HG02938 (cell line): ENCODE results near the gene NETO2.
A peak's percentile ranks its signal among the peaks of the same experiment; 100 is the strongest.
"Not testable (repeated sequence)": the region's sequence is repeated elsewhere in the genome, so short reads cannot be mapped to it uniquely, and the experiment has no call there.

ENCODE experiments used
- ATAC-seq: cut with Tn5 transposase; IDR thresholded peaks from one replicate; pipeline ENCODE4 v1.9.1; 2021; ENCODE audit warnings: mild to moderate bottlenecking, moderate library complexity; ENCODE audit not compliant: unreplicated experiment

NETO2 gene, protein sequence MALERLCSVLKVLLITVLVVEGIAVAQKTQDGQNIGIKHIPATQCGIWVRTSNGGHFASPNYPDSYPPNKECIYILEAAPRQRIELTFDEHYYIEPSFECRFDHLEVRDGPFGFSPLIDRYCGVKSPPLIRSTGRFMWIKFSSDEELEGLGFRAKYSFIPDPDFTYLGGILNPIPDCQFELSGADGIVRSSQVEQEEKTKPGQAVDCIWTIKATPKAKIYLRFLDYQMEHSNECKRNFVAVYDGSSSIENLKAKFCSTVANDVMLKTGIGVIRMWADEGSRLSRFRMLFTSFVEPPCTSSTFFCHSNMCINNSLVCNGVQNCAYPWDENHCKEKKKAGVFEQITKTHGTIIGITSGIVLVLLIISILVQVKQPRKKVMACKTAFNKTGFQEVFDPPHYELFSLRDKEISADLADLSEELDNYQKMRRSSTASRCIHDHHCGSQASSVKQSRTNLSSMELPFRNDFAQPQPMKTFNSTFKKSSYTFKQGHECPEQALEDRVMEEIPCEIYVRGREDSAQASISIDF

DNA sequence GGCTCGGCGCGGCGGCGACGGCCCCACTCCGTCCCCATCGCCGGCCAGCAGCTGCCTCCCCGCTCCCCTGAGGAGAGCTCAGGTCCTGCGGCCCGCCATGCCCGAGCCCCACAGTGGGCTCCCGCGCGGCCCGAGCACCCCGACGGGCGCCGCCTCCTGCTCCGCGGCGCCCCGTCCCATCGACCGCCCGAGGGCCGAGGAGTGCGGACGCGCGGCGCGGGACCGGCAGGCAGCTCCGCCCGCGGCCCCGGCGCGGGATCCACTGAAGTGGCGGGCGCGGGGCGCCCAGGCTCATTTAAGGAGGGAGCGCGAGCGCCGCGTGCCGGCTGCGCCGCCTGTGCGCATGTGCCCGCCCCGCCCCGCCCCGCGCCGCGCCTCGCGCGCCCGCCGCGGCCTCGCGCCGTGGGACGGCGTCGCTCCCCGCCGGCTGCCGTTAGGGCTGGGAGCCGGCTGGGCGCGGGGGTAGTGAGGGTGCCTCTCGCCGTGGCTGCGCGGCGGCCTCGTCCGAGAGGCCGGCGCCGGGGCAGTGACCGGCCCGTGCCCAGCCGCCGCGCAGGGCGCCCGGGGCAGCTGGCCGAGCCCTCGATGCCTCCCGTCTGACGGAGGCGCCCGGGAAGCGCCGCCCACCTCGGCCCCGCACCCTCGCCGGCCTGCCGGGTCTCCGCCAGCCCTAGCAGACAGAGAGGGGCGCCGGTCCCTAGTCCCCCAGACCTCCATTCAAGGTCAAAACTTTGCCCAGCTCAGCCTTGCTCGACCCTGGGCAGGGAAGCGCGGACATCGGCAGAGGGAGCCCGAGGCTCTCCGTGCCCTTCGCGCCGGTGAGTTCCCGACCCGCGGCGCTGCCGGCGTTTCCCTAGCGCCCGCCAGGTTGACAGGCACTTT is at the start of gene NETO2:
TSS of gene NETO2 (minus strand) at position 269 of the 882 bp plus-strand sequence. CDS start 333 bp downstream, outside the sequence.
- ATAC-seq, result peak; percentile 51

DNA sequence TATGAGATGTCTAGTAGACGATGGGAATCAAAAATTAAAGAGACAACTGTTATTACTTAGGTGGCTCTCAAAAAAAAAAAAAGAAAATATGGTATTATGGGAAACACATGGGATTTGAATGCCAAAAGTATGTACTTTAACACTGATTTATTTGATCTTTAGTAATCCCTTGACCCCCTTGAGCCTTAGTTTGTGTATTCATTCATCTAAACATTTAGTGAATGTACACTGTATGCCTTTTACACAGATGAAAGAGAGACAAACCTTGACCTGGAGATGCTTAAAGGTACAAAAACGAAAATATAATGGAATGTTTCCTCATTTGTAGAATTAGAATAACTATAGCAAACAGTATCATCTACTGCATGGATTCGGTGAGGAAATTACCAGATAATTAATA is 38.6 kb upstream of the NETO2 start:
- ATAC-seq, result no peak

DNA sequence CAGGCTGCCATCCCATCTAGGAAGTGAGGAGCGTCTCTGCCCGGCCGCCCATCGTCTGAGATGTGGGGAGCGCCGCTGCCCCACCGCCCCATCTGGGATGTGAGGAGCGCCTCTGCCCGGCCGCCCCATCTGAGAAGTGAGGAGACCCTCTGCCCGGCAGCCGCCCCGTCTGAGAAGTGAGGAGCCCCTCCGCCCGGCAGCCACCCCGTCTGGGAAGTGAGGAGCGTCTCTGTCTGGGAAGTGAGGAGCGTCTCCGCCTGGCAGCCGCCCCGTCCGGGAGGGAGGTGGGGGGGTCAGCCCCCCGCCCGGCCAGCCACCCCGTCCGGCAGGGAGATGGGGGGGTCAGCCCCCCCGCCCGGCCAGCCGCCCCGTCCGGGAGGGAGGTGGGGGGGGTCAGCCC is 37.3 kb upstream of the NETO2 start:
- not testable (repeated sequence) for ATAC-seq

DNA sequence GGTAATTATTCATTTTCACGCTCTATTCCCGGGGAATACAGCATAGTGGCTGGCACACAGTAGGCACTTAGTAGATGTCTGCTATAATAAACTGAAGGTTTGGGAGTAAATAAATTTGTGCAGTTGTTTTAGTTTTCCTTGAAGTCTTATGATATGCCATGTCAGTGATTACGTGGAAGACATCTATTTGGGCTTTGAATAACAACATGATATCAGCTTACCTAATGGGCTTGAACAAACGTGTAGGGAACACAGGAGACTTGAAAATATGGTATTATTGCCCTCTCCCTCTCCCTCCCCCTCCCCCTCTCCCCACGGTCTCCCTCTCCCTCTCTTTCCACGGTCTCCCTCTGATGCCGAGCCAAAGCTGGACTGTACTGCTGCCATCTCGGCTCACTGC is 36.3 kb upstream of the NETO2 start:
- no peak for ATAC-seq

DNA sequence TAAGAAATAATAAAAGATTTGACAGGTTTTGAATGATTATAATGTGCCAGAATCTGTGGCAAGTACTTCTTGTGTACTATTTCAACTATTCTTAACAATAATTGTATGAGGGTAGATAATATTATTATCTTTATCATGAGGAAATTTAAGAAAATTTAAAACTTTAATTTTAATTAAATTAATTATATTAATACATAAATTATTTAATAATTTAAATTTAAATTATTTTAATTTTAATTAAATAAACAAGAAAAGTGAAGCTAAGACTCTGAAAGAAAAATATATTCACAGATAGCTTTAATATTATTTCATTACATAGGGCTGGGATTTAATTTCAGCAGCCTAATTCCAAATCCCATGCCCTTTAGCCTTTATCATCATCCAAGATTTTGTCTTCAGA is 31.4 kb upstream of the NETO2 start:
- ATAC-seq, result no peak

DNA sequence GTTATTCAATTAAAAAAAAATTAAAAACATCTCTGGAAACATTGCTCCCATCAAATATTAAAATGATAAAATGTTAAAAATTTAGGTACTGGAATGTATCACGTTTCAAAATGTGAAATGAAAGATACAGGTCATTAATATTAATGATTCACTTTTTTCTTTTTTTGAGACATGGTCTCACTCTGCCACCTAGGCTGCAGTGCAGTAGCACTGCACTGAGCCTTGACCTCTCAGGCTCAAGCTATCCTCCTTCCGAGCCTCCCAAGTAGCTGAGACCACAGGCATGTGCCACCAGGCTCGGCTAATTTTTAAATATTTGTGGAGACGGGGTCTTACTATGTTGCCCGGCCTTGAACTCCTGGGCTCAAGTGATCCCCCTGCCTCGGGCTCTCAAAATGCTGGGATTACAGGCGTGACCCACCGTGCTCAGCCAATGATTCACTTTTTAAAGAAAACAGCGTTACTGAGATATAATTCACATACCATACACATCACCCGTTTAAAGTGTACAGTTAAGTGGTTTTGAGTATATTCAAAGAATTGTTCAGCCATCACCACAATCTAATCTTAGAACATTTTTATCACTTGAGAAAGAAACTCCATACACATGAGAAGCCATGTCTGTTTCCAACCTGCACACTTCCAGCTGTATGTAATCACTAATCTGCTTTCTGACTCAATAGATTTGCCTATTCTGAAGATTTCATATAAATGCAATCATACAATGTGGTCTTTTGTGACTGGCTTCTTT is 19.1 kb upstream of the NETO2 start:
- no peak for ATAC-seq

DNA sequence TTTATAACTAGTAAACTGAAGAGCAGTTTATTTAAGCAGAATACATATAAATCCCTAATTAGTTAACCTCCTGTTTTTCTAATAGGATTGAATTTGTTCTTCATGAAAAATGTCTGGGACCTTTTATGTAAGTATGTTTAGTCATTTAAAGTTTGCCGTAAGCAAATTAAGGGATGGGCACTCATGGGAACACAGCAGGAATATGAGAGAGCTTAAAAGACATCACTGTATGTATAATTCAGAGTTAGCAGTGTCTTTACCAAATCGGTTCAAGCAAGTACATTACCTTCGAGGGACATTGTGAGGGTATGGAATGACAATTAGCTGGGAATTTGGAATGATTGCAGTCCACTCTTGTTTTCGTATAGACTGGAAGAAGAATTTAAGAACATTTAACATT is 17.7 kb upstream of the NETO2 start:
- ATAC-seq, result no peak

DNA sequence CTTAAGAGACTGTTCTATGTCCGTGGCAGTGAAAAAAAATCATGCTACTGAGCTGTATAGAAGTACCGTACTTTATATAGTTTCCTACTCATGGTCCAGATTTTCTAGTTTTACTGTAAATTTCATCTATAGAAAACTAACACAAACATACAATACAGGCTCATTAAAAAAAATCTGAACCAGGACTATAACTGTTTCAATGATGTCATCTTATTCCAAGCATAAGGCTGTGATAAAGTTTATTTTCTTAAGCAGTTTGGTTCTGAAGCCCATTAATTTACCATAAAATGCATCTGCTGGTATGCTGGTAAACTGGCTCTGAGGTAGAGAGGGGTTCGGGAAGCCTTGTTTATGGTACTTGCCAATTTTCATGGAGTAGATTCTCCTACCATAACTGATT is 16.7 kb upstream of the NETO2 start:
- no peak for ATAC-seq

DNA sequence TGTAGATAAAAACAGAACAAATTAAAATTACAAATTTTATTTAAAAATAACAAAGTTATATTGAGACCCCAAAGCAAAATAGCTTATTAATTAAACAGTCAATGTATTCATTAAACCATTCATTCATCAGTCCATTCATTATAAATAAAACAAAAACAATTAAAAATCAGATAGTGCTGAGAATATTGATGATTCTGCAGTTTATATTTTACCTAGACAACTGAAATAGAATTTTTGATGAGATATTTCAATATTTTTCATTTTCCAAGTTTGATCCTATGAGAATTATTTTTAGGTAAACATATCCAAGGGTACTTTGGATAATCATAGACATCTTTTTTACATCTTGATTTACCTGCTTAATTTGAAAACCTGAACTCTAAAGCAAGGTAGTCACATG is 15.2 kb upstream of the NETO2 start:
- ATAC-seq, result no peak

DNA sequence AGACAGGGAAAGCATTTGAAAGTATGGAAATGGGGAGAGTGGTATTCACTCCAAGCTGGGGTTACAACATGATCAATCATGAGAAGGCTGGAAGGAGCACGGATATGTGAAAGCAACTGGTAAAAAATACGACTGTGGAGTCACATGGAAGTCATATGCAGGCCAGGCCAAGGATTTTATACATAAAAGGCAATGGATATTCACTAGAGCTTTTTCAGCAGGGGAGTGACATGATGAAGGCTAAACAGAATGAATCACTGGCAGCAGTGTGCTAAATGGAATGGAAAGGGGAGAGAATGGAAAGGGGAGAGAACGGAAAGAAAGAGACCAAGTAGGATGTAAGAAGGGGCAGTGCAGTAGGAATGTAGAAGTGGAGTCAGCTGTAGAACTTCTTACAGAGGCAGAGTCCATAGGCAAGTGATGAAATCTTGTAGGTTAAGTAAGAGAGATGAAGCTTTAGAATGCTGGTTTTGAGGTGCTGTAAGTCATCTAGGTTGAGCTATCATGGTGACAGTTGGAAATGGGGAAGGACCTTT is 13.0 kb upstream of the NETO2 start:
- ATAC-seq, result no peak

DNA sequence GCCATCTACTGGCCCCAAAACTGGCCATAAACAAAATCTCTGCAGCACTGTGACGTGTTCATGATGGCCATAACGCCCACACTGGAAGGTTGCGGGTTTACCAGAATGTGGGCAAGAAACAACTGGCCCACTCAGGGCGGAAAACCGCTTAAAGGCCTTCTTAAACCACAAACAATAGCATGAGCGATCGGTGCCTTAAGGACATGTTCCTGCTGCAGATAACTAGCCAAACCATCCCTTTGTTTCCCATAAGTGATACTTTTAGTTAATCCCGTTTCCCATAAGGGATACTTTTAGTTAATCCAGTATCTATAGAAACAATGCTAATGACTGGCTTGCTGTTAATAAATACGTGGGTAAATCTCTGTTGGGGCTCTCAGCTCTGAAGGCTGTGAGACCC is 8.8 kb upstream of the NETO2 start:
- not testable (repeated sequence) for ATAC-seq

DNA sequence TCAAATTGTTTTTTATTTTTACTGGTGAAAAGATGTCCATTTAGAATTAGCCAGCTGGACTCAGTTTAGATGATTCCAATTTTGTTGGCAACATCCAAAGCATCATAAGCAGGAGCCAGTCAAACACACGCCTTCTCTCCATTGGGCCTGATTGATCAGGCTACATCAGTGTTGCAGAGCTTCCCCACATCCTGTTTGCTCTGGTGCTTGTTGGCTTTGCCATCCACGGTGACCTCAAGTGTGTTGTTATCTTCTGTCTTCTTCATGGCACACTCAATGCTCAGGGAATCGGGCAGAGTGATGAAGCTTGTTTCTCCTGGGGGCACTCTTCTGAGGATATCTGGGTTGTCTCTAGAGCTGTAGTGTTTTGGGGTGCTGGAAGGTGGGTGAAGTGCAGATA is 6.3 kb upstream of the NETO2 start:
- ATAC-seq, result no peak

DNA sequence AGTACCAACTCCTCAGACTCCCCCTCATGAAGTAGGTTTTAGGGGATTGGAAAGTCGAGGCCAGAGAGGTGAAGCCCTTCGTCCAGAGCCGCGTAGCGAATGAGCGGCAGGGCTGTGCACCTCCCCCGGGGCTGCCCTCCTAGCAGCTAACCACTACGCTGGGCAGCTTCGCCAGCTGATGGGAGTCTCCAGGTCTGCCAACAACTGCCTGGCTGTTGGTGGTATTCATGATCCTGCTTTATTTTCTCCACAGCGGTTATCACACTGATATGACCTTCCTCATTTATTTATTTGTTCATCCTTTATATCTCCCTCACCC is 773 bp upstream of the NETO2 start:
- no peak for ATAC-seq

DNA sequence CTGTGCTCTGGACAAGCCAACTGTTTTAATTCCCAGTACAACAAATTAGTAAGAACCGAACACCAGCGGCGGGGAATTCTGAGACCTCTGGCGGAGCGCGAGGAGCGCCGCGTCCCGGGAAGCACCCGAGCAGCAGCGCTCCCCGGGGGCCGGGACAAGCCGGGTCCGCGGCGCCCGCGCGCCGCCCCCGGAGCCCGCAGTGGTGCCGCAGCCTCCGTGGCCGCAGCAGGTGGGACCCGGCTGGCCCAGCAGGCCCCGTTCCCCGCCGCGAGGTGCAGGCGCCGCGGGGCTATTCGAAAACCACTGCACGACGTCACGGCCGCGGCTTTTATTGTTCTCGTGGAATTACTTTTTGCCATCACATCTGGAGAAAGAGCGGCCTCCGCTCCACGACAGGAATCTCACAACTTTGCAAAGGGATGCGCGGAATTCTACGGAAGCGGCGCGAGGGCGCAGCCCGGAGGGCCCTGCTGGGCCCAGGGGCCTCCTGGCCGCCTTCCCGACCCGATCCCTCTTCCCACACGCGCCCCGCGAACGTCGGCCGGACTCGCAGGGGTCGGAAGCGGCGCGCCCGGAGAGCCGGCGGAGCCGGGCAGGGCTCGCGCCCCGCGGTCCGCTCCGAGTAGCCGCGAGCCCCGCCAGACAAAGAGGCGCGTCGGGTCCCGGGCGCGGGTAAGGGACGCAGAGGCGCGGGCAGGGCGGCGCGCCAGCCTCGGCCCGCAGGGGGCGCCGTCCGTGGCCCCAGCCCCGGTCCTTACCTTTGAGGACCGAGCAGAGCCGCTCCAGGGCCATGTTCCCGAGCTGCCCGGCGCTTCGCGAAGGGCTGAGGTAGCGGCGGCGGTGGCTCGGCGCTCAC is 696 bp downstream of the NETO2 start:
- ATAC-seq, result peak; percentile 52

DNA sequence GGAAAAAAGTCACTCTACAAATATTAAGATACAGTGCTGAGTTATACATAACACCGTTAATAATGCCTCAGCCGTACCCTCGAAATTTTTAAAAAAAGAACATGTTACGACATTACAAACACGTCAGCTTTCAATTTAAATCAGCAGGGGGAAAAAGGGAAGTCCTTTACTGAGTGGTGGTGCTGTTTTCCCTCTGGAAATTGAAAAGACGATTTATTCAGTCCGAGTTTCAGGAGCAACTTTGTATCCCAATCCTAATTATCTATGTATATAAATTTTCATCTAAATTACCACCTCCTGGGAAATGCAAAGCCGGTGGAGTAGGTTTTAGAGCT is 1.3 kb downstream of the NETO2 start:
- ATAC-seq, result no peak

DNA sequence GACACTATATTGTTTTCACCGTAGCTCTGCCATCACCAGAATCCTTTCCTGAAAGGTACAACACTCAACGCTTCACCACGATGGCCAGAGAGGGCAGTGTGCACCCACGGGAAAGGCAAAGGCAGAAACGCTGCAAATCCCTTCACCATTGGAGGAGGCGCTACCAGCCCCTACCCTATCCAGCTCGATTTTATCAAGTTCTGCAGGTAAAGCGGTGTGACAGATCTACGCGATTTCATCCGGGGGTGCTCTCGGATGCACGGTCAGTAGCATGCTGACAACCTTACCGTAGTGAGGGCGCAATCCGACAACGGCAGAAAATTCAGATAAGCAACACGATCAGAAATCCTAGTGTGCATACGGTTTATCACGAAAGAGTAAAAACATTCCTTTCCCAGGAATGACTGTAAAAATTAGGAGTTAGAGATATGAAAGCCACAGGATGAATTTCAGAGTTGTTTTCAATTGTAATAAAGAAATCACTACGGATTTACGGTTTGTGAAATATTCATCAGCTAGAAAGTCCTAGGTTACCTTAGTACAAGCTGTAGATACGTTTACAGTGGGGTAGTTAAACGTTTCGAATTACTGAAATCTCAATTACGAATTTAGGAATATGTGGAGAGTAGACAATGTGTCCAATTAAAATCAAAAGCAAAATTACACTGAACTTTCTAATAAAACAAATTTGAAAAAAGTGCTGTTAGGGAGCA is 1.8 kb downstream of the NETO2 start:
- ATAC-seq, result peak; percentile 59

DNA sequence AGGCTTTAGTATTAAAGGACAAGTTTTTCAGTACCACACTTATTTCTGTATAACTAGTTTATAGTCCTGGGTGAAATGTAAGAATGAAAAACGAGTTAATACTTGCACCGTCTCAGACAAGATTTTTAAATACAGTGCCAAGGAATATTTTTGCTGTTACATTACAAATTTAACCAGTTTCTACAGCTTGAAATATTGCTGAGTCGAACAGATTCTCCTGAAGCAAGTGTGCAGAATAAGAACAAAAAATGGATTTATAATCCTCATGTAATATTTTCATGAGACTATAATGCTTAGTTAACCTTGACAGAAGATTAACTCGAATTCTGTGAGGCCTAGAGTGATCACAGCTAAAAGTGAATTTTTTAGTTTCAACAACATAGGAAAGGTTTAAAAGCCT is 3.1 kb downstream of the NETO2 start:
- no peak for ATAC-seq

DNA sequence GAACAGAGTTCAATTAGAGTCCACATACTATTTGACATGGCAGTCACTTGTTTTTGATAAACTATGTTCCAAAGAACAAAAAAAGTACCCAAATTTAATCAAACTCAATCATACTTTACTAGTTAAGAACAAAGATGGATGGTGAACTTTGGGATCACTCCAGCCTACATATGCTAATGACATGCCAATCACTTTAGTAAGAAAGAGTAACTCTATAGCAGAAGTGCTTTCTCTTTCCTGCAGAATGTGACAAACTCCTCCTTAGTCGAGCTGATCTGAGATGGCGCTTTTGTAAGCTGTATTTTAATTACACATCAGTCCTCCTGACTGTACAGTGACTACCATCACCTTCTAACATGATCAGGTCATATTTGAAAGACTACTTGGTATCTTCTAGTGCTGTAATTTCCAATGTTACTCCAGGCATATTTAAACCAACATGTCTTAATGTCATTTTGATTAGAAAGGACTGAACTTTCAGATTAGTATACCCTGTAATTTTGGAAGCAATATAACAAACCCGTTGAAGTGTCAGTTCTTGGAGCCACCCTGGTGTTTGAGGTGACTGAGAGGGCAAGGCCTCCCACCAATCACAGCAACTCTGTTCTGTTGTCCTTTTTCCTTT is 4.1 kb downstream of the NETO2 start:
- no peak for ATAC-seq

DNA sequence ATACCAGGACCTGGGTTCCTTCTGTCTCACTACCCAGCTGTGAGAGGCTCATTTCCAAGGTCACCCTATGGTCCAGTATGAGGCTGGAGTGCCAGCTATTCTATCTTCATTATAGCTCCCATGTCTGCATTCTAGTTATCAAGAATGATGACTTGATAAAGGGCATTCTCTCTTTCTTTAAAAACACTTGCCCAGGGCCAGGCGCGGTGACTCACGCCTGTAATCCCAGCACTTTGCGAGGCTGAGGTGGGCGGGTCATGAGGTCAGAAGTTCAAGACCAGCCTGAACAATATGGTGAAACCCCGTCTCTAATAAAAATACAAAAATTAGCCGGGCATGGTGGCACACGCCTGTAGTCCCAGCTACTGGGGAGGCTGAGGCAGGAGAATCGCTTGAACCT is 5.8 kb downstream of the NETO2 start:
- ATAC-seq, result not testable (repeated sequence)
